ENCODE measurements around the gene CATSPERD. TPM values are rescaled to one million over a fixed set of nuclear protein-coding genes. Genes with fewer than 3 reads are reported as not detected.

Gene CATSPERD
- total RNA-seq = not detected

GRCh38 chr19:5719961-5720790 is at the start of gene CATSPERD, which contains the start of gene LONP1:
Gene CATSPERD, plus strand, starts transcription at chr19:5720637. Its CDS starts 101 bp downstream, at chr19:5720738.
Gene LONP1, minus strand, starts transcription at chr19:5720146. Its CDS starts 14 bp downstream, at chr19:5720132.
- H3K4me1 Mint-ChIP-seq (ENCODE audit: low read depth) = peaks cover 31% of the 10 kb centered on the region
- peak; percentile 81 to 89 for ATAC-seq
- H3K4me3 Mint-ChIP-seq = peak within 1 kb of the TSS; percentile 93
- no peaks in the 10 kb centered on the region for H3K27me3 Mint-ChIP-seq (ENCODE audit: low read depth)
- no peaks in the 10 kb centered on the region for H3K9me3 Mint-ChIP-seq
- peak; percentile 97 for DNase-seq
- peaks cover 18% of the 10 kb centered on the region for H3K36me3 Mint-ChIP-seq (ENCODE audit: insufficient read depth)

- Mint-ChIP-seq H3K36me3 (ENCODE audit: insufficient read depth) (peaks cover 9% of the 10 kb centered on the region), H3K4me1 (ENCODE audit: low read depth) (no peaks in the 10 kb centered on the region), H3K4me3 (no peak overlapping the region), H3K9me3 (no peaks in the 10 kb centered on the region), H3K27me3 (ENCODE audit: low read depth) (no peaks in the 10 kb centered on the region)
- ATAC-seq (no peak), DNase-seq (no peak)
These were observed 48.8 kb upstream of the CATSPERD start for GRCh38 chr19:5671600-5671999.

- H3K36me3 Mint-ChIP-seq (ENCODE audit: insufficient read depth) = peaks cover 4% of the 10 kb centered on the region
- H3K27me3 Mint-ChIP-seq (ENCODE audit: low read depth) = no peaks in the 10 kb centered on the region
- no peak overlapping the region for H3K4me3 Mint-ChIP-seq
- H3K9me3 Mint-ChIP-seq = no peaks in the 10 kb centered on the region
- DNase-seq (no peak), ATAC-seq (no peak)
- H3K4me1 Mint-ChIP-seq (ENCODE audit: low read depth) = no peaks in the 10 kb centered on the region
These were observed 47.6 kb upstream of the CATSPERD start for GRCh38 chr19:5672708-5673459.

- Mint-ChIP-seq H3K27me3 (ENCODE audit: low read depth) (no peaks in the 10 kb centered on the region), H3K9me3 (no peaks in the 10 kb centered on the region), H3K36me3 (ENCODE audit: insufficient read depth) (peaks cover 3% of the 10 kb centered on the region), H3K4me1 (ENCODE audit: low read depth) (no peaks in the 10 kb centered on the region), H3K4me3 (no peak overlapping the region)
- ATAC-seq = no peak
- DNase-seq = no peak
These were observed 46.7 kb upstream of the CATSPERD start for GRCh38 chr19:5673752-5674151.

- Mint-ChIP-seq H3K9me3 (no peaks in the 10 kb centered on the region), H3K36me3 (ENCODE audit: insufficient read depth) (peaks cover 4% of the 10 kb centered on the region), H3K4me3 (no peak overlapping the region), H3K4me1 (ENCODE audit: low read depth) (peaks cover 6% of the 10 kb centered on the region), H3K27me3 (ENCODE audit: low read depth) (no peaks in the 10 kb centered on the region)
- no peak for DNase-seq
- ATAC-seq = no peak
These were observed 45.7 kb upstream of the CATSPERD start for GRCh38 chr19:5674714-5675113.

- H3K27me3 Mint-ChIP-seq (ENCODE audit: low read depth) = no peaks in the 10 kb centered on the region
- H3K4me1 Mint-ChIP-seq (ENCODE audit: low read depth) = peaks cover 10% of the 10 kb centered on the region
- DNase-seq = no peak
- ATAC-seq = no peak
- H3K4me3 Mint-ChIP-seq = no peak overlapping the region
- peaks cover 4% of the 10 kb centered on the region for H3K36me3 Mint-ChIP-seq (ENCODE audit: insufficient read depth)
- H3K9me3 Mint-ChIP-seq = no peaks in the 10 kb centered on the region
These were observed 44.2 kb upstream of the CATSPERD start for GRCh38 chr19:5676105-5676771.

- no peaks in the 10 kb centered on the region for H3K27me3 Mint-ChIP-seq (ENCODE audit: low read depth)
- DNase-seq = no peak
These were observed 43.7 kb upstream of the CATSPERD start for GRCh38 chr19:5676772-5677105.

GRCh38 chr19:5677136-5677535 is 43.3 kb upstream of the CATSPERD start:
- Mint-ChIP-seq H3K4me3 (no peak overlapping the region), H3K36me3 (ENCODE audit: insufficient read depth) (peaks cover 4% of the 10 kb centered on the region), H3K27me3 (ENCODE audit: low read depth) (no peaks in the 10 kb centered on the region), H3K4me1 (ENCODE audit: low read depth) (peaks cover 19% of the 10 kb centered on the region), H3K9me3 (no peaks in the 10 kb centered on the region)
- no peak for ATAC-seq
- no peak for DNase-seq

More at GRCh38 chr19:5676772-5677105, 43.7 kb upstream of the CATSPERD start:
- Mint-ChIP-seq H3K4me3 (no peak overlapping the region), H3K9me3 (no peaks in the 10 kb centered on the region), H3K4me1 (ENCODE audit: low read depth) (peaks cover 15% of the 10 kb centered on the region), H3K36me3 (ENCODE audit: insufficient read depth) (peaks cover 4% of the 10 kb centered on the region)
- no peak for ATAC-seq

- Mint-ChIP-seq H3K4me3 (no peak overlapping the region), H3K4me1 (ENCODE audit: low read depth) (peaks cover 22% of the 10 kb centered on the region), H3K9me3 (no peaks in the 10 kb centered on the region), H3K36me3 (ENCODE audit: insufficient read depth) (peaks cover 4% of the 10 kb centered on the region), H3K27me3 (ENCODE audit: low read depth) (no peaks in the 10 kb centered on the region)
- ATAC-seq (no peak), DNase-seq (no peak)
These were observed 42.9 kb upstream of the CATSPERD start for GRCh38 chr19:5677580-5677979.

GRCh38 chr19:5678071-5678718 is 42.2 kb upstream of the CATSPERD start:
- DNase-seq = no peak
- H3K4me1 Mint-ChIP-seq (ENCODE audit: low read depth) = peaks cover 23% of the 10 kb centered on the region
- no peak for ATAC-seq
- no peaks in the 10 kb centered on the region for H3K9me3 Mint-ChIP-seq
- H3K36me3 Mint-ChIP-seq (ENCODE audit: insufficient read depth) = peaks cover 4% of the 10 kb centered on the region
- H3K4me3 Mint-ChIP-seq = no peak overlapping the region
- H3K27me3 Mint-ChIP-seq (ENCODE audit: low read depth) = no peaks in the 10 kb centered on the region

- Mint-ChIP-seq H3K9me3 (no peaks in the 10 kb centered on the region), H3K4me3 (peak overlapping the region; percentile 98), H3K27me3 (ENCODE audit: low read depth) (no peaks in the 10 kb centered on the region), H3K4me1 (ENCODE audit: low read depth) (peaks cover 25% of the 10 kb centered on the region), H3K36me3 (ENCODE audit: insufficient read depth) (peaks cover 4% of the 10 kb centered on the region)
- DNase-seq (no peak), ATAC-seq (no peak)
These were observed 41.0 kb upstream of the CATSPERD start for GRCh38 chr19:5679289-5680083.

GRCh38 chr19:5680084-5680436 is 40.4 kb upstream of the CATSPERD start:
- DNase-seq = no peak
- H3K4me3 Mint-ChIP-seq = peak overlapping the region; percentile 98
- peak; percentile 1 for ATAC-seq
- H3K4me1 Mint-ChIP-seq (ENCODE audit: low read depth) = peaks cover 25% of the 10 kb centered on the region
- H3K27me3 Mint-ChIP-seq (ENCODE audit: low read depth) = no peaks in the 10 kb centered on the region
- peaks cover 4% of the 10 kb centered on the region for H3K36me3 Mint-ChIP-seq (ENCODE audit: insufficient read depth)
- H3K9me3 Mint-ChIP-seq = no peaks in the 10 kb centered on the region

- DNase-seq (peak; percentile 95), ATAC-seq (peak; percentile 96 to 97)
- Mint-ChIP-seq H3K9me3 (no peaks in the 10 kb centered on the region), H3K36me3 (ENCODE audit: insufficient read depth) (peaks cover 4% of the 10 kb centered on the region), H3K27me3 (ENCODE audit: low read depth) (no peaks in the 10 kb centered on the region), H3K4me3 (peak within 1 kb of the TSS; percentile 98), H3K4me1 (ENCODE audit: low read depth) (peaks cover 25% of the 10 kb centered on the region)
These were observed 39.7 kb upstream of the CATSPERD start, which contains the start of the genes HSD11B1L and MICOS13 for GRCh38 chr19:5680437-5681368. Gene HSD11B1L, plus strand, starts transcription at chr19:5681027. Its CDS starts 3,806 bp downstream, at chr19:5684833. Gene MICOS13, minus strand, starts transcription at chr19:5680516. Its CDS starts 30 bp downstream, at chr19:5680486.

Measured in activated T-cell treated with anti-CD3 and anti-CD28 coated beads, Interleukin-2, amount 50 U/mL, for 4 hours (primary cell).